ENCODE results near the gene UNC93B1. TPM values are rescaled to one million over a fixed set of nuclear protein-coding genes. Genes with fewer than 3 reads are reported as not detected.

UNC93B1 gene
- total RNA-seq, 1 experiment from 2014 or later: 23.3 TPM

DNA sequence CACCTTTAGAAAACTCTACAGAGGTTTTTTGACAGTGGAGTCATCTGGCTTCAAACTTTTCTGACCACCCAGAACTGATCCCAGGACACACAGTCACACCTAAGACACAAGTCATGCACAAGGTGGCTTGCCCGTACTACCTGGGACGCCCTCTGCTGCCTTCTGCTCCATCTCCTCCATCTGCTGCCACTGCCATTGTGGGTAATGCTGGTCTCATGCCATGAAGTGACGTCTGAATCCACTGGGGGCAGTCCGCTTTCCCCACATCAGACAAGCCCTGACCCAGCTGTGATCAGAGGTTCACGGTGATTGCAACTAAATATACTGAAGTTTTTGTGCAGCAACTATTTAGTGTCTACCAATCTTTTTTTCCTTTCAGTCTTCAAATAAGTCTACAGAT lies 21.1 kb upstream of the UNC93B1 start:
- H2AK5ac ChIP-seq (ENCODE audit: insufficient read length, low read length): no peak overlapping the region
- no peak overlapping the region for H4K5ac ChIP-seq (ENCODE audit: insufficient read length, low read depth, low read length)
- no peak overlapping the region for H4K91ac ChIP-seq (ENCODE audit: insufficient read length, low read depth, low read length)
- DNase-seq: no peak
- no peak overlapping the region for H3K4me3 Mint-ChIP-seq
- no peak overlapping the region for H2BK12ac ChIP-seq (ENCODE audit: insufficient read length, low read depth, low read length)
- WGBS (ENCODE audit: extremely low coverage, insufficient read length, low lambda C conversion rate): no CpG with 5 or more reads among the region's 5 CpGs
- H2BK5ac ChIP-seq (ENCODE audit: insufficient read length, low read length): no peak overlapping the region
- no peak overlapping the region for H3K14ac ChIP-seq (ENCODE audit: insufficient read depth, low read length)
- peaks cover 22 to 27% of the 10 kb centered on the region in 2 experiments for H3K4me1 Mint-ChIP-seq
- no peak overlapping the region for H3K27ac ChIP-seq (ENCODE audit: insufficient read length, low read depth, low read length)
- no peak overlapping the region for H3K23ac ChIP-seq (ENCODE audit: insufficient read length, low read depth, low read length)
- no peak overlapping the region for H3K9ac ChIP-seq (ENCODE audit: extremely low read depth, insufficient read length, low read length)
- no peak overlapping the region for H3K56ac ChIP-seq (ENCODE audit: insufficient read length, low read depth, low read length)
- TF ChIP-seq, protein P1, sequence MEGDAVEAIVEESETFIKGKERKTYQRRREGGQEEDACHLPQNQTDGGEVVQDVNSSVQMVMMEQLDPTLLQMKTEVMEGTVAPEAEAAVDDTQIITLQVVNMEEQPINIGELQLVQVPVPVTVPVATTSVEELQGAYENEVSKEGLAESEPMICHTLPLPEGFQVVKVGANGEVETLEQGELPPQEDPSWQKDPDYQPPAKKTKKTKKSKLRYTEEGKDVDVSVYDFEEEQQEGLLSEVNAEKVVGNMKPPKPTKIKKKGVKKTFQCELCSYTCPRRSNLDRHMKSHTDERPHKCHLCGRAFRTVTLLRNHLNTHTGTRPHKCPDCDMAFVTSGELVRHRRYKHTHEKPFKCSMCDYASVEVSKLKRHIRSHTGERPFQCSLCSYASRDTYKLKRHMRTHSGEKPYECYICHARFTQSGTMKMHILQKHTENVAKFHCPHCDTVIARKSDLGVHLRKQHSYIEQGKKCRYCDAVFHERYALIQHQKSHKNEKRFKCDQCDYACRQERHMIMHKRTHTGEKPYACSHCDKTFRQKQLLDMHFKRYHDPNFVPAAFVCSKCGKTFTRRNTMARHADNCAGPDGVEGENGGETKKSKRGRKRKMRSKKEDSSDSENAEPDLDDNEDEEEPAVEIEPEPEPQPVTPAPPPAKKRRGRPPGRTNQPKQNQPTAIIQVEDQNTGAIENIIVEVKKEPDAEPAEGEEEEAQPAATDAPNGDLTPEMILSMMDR (conservative IDR thresholded peaks at IDR 0.05): peak; percentile 33; the same call in 2 of the 3 replicates
- H3K4me2 ChIP-seq (ENCODE audit: insufficient read depth, insufficient read length, low read length): no peak overlapping the region
- no peaks in the 10 kb centered on the region for H3K27me3 Mint-ChIP-seq (ENCODE audit: low read depth)
- no peak overlapping the region for H4K8ac ChIP-seq (replicated peaks; ENCODE audit: insufficient read length, low read depth, low read length)
- H4K20me1 ChIP-seq (ENCODE audit: control insufficient read depth, insufficient read depth, insufficient read length): no peaks in the 10 kb centered on the region
- no peaks in the 10 kb centered on the region for H3K79me2 ChIP-seq (ENCODE audit: insufficient read depth, low read length)
- no peaks in the 10 kb centered on the region for H3K79me1 ChIP-seq (ENCODE audit: insufficient read depth, low read depth, low read length, poor library complexity, severe bottlenecking)
- no peak overlapping the region for H2BK120ac ChIP-seq (ENCODE audit: low read depth, low read length, poor library complexity, severe bottlenecking)
- no peak overlapping the region for H2AFZ ChIP-seq (ENCODE audit: low read length)
- H3K27me3 ChIP-seq (ENCODE audit: insufficient read depth, low read length): no peaks in the 10 kb centered on the region
- H3K23me2 ChIP-seq (ENCODE audit: insufficient read length, low read depth, low read length, poor library complexity, severe bottlenecking): peaks cover 7% of the 10 kb centered on the region
- H3K18ac ChIP-seq (ENCODE audit: insufficient read length, low read depth, low read length): no peak overlapping the region
- no peaks in the 10 kb centered on the region; the same call in 1 of the 2 replicates for H3K4me1 ChIP-seq (ENCODE audit: insufficient read depth, low read length)
- no peak overlapping the region for H2BK15ac ChIP-seq (ENCODE audit: low read depth, low read length)
- peak overlapping the region in 1 of 3 experiments; percentile 35; a peak in 2 of 7 replicates for H3K27ac Mint-ChIP-seq
- no peaks in the 10 kb centered on the region for H3K9me3 Mint-ChIP-seq
- H2BK20ac ChIP-seq (ENCODE audit: low read depth, low read length, poor library complexity, severe bottlenecking): no peak overlapping the region
- no peaks in the 10 kb centered on the region for H3K9me3 ChIP-seq (ENCODE audit: control insufficient read depth, low read depth, low read length)
- H3K4ac ChIP-seq (ENCODE audit: low read depth, low read length): no peak overlapping the region
- peaks cover 8 to 29% (median 12%) of the 10 kb centered on the region in 3 experiments for H3K36me3 Mint-ChIP-seq (ENCODE audit: insufficient read depth in 1 of 3, low read depth in 3 of 3)
- H3T11ph ChIP-seq (ENCODE audit: low read length): no peak overlapping the region

Measured in H9 (cell line).